NCI-H2196 (cell line): ENCODE data around the gene TOX4.

ENCODE experiments used
- DNase-seq: peaks from one replicate; lab custom pipeline; 2025; ENCODE audit not compliant: unreplicated experiment; lab: John Stamatoyannopoulos, UW

TOX4 gene

DNA sequence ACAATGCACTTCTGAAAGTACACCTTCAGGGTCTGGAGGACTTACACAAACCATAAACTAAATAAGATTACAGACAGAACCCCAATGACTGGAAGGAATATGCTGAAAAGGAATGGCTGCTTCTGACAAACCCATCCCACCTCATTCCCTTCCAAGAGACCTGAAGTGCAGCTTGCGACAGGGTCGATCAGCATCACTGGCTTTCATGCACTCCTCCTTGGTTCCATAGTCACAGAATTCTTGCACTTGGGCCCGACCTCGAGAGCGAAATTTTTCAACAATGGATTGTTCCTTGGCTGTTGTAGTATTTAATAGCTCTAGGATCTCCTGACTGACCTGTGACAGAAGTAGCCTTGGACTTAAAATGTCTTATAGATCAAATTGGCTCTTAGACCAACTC lies 24.6 kb downstream of the TOX4 start:
- no peak for DNase-seq

DNA sequence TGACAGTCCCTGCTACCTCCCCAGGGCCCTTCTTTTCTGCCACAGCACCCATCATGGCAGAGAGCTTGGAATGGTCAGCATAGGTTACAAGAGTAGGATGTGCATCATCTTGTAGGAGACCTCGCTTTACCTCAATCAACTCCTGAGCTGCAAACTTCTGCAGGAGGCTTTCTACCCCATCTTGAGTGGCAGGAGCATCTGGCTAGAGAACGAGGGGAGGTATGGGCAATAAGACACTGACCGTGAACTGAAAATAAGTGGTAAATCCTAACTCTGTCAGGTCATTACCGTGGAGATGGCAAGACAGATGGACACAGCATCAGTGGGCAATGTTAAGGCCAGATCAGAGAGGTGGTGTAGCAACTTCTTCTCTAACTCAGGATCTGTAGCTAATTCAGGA lies 26.4 kb downstream of the TOX4 start:
- no peak for DNase-seq

DNA sequence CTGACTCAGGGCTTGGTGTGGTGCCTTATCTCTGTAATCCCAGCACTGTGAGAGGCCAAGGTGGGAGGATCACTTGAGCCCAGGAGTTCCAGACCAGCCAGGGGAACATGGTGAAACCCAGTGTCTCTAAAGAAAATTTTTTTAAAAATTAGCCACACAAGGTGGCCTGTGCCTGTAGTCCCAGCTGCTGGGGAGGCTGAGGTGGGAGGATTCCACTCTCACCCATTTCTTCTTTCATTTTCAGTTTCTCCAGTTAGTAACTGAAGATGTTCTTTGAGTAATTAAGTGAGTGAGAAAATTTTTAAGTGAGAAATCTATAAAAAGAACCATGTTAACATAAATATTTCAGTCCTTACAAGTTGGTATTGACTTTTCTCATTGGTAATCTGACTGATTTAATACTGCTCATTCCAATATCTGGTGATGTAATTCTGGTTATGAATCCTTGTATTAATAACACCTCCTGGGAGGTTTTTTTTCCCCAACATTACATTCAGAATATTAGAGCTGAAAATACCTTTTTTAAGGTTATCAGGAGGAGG lies 28.1 kb downstream of the TOX4 start:
- DNase-seq, result no peak

- DNase-seq, result no peak
These were observed 29.6 kb downstream of the TOX4 start for GRCh38 chr14:21506557-21506956.

GRCh38 chr14:21509432-21510143 lies 32.6 kb downstream of the TOX4 start:
- no peak for DNase-seq

DNA sequence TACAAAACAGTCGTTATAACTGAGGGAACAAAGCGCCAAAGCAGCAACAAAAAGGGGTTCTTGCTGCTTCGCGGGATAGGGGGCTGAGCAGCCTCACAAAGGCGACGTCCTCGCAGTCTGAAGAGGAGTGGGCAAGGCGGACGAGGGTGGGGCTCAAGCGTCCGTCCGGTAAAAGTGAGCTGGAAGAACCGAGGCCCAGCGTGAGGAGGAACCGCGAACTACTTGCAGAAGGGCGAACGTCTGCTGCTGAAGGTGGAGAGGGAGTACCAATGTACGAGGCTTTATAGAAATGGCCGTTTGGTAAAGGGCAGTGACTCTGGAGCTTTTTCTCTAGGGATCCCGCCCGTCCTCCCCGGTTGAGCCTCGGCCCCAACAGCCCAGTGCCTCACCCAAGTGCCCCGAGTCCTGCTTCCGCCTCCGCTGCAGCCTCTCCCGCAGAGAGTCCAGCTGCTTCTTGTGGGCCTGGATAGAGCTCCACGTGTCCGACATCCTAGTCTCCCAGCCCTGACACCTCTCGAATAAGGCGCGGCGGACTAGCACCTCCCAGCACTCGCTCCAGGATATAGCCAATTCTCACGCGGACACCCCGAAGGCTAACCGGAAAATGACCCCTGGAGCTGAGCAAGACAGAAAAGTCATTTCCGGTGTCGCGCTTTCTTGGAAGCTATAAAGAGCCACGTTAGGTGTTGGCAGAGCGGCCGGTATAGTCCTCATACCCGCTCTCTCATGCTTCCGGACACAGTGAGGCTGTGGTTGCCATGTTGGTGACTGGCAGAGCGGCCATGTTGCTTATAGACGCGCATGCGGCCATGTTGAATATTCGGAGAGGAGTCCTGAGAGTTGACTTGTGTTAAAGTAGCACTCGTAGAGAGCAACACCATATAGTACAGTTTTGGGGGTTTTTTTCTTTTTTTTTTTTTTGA lies 34.0 kb downstream of the TOX4 start, which contains the start of gene METTL3:
Gene METTL3, minus strand, starts transcription at position 606 of the 923 bp plus-strand sequence. Its CDS starts 117 bp downstream, at position 489.
- peak; percentile 98 for DNase-seq

DNA sequence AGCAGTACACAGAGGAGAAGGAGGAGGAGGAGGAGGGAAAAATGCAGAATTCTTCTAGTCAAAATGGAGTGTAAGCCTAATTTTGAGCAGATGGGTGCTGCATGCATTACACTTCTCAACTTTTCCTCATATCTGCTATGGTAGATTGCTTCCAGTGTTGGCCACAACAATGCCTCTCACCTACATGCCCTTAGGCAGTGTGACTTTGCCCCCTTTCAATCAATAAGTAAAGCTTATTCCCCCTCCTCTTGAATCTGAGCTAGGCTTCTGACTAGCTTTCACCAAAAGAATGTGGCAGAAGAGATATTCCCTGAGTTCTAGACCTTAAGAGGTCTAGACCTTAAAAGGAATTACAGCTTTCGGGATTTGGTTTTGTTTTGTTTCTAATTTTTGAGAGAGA lies 37.3 kb downstream of the TOX4 start:
- no peak for DNase-seq

DNA sequence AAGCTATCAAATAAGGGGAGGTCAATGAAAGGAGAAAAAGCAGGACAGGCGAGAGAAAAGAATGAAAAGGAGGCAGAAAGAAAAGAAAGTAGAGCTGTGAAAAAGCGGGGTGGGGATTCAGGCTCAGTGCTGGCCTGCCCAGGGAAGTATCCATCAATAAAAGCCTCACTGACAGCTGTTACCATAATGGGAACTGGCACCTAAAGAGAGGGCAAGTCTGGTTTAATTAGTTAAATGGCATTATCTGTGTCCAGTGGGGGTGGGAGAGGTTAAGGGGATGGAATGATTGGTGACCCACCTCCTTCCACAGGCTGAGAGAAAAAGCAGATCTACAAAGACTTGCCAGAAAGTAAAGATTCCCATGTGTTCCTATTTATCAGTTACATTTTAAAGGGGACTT lies 41.7 kb downstream of the TOX4 start:
- DNase-seq, result no peak

- no peak for DNase-seq
These were observed 43.8 kb downstream of the TOX4 start for GRCh38 chr14:21520767-21521166.

GRCh38 chr14:21521501-21521900 lies 44.5 kb downstream of the TOX4 start:
- DNase-seq, result no peak

DNA sequence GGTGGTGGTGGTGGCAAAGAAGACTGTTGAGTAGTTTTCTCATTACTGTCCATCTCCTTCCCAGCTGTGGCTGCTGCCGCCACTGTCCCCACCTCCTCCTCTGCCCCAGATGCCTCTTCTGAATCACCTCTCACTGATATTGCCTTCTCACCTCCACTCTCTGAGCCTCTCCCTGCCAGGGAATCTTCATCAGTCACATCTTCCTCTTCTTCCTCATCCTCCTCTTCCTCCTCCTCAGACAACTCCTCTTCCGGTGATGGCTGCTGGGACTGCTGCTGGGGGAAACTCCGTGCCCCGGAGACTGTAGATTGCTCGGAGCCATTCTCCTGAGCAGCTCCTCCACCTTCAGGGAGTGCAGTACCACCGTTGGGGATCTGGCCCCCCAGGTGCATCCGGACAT lies 46.2 kb downstream of the TOX4 start:
- no peak for DNase-seq

DNA sequence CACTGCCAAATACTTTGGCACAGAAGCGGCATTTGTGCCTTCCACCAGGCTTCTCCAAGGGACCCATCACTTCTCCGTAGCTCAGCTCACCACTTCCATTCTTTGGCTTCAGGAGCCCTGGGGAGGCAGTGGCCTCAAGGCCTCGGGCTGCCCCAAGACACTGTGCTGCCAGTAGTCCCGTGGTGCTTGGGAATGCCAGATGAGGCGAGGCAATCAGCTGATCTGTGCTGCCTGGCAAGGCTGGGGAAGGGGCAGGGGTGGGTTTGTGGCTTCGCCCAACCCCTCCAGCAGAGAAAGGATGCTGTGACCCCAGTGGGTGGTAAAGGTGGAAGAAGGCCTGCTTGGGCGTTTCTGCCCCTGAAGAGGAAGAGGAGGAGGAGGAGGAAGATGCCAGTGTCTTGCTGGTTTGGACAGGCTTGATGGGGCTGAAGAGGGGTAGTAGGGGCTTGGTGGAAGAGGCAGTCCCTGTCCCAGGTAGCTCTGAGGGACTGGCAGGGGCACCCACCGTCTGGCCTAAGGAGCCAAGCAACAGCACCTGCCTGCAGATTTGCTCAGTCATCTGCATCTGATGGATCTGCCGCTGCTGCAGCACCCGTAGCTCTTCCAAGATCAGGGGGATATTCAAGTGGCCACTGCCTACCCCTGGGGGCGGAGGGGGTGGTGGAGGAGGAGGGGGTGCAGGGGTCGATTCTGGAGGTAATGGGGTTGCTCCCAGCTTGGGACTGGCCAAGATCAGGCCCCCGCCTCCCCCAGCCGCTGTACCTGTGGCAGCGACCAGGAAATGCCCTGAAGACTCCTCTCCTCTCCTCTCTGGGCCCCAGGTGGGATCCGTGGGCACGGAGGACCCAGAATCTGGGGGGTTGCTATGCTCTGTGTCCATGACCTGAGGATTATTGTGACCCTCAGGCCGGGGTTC lies 47.8 kb downstream of the TOX4 start:
- no peak for DNase-seq

GRCh38 chr14:21525571-21525961 lies 48.6 kb downstream of the TOX4 start:
- peak; percentile 31 for DNase-seq

DNA sequence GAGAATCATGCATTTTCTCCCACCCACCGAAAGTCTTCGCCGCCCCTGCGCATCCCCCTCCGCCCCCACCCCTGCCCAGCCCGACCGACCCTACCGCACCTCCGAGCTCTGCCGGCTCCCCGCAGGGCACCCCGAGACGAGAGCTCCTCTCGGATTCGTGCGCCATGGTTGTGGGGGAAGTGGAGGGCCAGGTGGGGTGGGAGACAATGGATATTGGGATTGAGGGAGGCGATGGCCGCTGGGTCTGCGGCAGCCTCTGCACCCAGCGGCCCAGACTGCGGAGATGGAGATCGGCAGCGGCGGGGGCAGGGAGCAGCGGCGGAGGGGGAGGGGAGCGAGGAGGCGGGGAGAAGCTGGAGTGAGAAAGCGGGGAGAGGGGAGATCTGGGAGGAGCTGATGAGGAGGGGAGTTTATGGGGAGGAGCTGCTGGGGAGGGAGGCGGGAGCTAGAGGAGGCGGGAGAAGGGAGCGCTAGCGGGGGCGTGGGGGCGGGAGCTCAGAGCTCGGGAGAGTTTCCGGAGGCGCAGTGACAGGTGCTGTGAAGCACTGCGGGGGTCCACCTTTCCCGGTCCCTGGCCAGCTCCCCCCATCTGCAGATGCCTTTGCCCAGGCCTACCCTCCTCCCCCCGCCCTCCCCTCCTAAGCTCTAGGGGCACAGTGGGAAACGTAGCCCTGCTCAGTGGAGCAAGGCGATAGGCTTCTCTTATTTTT lies 49.1 kb downstream of the TOX4 start, which contains the start of gene SALL2:
Gene SALL2, minus strand, starts transcription at position 385 of the 710 bp plus-strand sequence. Its CDS starts 219 bp downstream, at position 166.
- peak; percentile 87 for DNase-seq

DNA sequence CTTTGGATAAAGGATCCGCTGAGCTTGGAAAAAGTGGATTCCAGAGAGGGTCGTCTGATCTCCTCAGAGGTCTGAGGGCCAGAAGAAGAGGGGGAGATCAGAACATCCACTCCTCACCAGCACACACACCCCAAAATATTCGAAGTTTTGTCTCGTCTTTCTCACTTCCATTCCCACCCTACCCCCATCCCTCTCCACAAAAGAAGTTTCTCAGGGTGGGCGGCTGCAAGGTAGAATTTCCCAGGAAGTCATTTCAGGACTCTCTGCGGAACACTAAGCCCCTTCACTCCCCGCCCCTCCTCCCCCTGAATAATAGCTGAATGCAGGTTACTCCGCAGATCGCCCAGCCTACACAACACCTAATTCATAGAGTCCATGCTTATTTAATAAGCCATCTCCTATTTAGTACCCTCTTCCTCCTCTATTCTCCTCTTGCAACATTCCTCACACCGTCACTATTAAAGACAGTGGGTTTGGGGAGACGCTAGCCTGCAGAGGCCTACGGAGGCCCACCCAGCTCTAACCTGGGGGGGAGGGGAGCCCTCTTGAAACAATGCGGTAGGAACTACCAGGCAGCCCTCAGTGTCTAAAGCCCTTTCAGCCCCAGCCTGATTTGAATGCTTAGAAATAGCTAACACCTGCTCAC lies 49.8 kb downstream of the TOX4 start:
- no peak for DNase-seq

DNA sequence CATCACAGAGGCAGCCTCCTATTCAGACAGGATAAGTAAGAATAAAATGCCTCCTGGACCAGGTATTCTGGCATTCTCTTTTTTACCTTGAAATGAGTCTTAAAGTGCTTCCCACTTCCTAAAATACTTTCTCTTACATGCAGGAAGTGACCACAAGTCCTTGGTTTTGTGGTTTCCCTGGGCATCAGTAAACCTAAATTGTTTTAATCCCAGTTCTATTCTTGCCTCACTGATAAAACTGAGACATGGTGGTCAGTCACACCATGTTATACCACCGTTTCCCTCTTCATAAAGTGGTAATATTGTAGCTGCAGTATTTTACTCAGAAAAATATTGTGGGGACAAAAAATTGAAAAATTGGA lies 50.3 kb downstream of the TOX4 start:
- no peak for DNase-seq

DNA sequence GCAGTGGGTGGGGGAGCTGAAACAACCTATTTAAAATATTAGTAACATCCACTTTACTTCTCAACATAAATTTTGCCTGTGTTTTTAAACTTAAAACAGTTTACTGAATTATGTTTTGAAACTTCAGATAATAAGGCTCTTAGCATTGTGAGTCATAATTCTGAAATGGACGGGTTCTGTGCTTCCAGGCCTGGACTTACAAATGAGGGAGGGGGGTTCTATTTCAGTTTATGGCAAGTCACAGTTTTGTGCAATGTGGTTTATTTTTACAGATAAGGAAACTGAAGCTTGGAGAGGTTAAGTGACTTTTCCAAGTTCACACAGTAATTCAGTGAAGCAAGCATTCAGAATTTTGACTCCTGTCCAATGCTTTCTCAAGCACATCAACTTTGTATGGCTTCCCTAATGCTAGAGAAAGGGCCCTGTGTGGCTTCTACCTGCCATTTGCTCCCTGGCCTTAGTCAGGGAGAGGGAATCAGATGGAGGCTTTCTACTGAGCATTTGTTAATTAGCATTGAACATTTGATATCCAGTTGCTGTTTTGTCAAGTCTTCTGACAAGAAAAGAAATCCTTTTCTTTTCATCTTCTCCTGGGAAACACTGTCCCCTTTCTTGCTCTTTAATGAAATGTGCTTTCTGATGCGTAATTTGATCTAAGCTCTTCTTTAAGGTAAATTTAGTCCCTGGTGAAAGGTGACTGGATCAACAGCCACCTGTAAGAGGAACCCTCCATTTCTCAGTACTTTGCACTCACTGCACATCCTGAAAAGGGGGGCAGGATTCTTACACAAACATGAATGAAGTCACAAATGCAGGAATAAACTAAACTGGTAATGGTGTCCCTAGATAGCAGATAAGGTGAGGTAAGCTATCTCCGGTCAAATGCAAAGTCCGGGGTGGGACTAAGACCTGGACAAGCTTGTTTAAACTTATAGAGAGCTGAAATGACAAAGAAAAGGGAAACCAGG lies 51.7 kb downstream of the TOX4 start:
- peak; percentile 20 for DNase-seq

DNA sequence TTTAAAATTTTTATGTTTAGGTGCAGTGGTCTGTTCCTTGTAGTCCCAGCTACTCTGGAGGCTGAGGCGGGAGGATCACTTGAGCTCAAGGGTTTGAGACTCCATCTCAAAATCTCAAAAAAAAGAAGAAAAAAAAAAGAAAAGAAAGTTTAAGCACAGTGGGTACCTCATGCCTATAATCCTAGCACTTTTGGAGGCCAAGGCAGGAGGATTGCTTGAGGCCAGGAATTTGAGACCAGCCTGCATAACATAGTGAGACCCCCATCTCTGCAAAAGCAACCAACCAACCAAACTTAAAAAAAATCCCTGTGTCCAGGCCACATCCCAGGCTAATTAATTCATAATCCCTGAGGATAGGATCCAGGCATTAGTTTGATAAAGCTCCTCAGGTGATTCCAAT lies 52.5 kb downstream of the TOX4 start:
- DNase-seq, result no peak

DNA sequence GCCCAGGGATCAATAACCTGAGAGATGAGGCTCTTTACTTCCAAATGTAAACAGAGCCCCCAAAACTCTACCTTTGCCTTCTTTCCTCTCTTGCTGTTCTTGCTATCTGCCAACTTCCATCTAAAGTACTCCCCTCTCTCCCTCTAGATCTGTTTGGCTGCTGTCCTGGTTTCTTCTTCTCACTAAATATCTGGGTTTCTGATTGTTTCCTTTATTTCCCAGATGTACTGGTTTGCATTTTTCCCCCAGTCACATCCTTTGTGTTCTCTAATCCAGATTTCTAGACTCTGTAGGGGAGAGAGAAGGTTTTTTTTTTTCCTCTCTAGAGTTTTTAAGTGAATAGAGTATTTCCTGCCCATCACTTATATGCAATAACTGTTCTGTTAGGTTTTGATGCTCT lies 56.3 kb downstream of the TOX4 start:
- DNase-seq, result no peak
